Activated B cell treated with CpG ODN at 0.5 μM for 24 hours (primary cell): ENCODE data around the gene CNDP1. TPM values are rescaled to one million over a fixed set of nuclear protein-coding genes. Genes with fewer than 3 reads are reported as not detected.

ENCODE experiments used
- ATAC-seq: fragments of 200-7000 bp; cut with Tn5 transposase; one replicate; pipeline ENCODE4 v1.10.0; 2021; ENCODE audit warnings: low read depth, mild to moderate bottlenecking, moderate library complexity
- CTCF ChIA-PET: fragments of 350-600 bp; sonication (Branson Sonifier 250); formaldehyde crosslinking; loops from one replicate; lab custom pipeline; 2021; ENCODE audit warnings: antibody characterized with exemption; lab: Charles Lee
- POLR2A ChIA-PET: fragments of 350-600 bp; sonication (Branson Sonifier 250); formaldehyde crosslinking; loops from one replicate; lab custom pipeline; 2021; ENCODE audit warnings: antibody characterized with exemption; lab: Charles Lee
- DNase-seq: peaks from one replicate; pipeline ENCODE4 v3.0.0; 2022
- H3K27ac Mint-ChIP-seq: one replicate; pipeline ENCODE4 v1.8.0; 2020; ENCODE audit warnings: mixed read lengths
- H3K27me3 Mint-ChIP-seq: one replicate; pipeline ENCODE4 v1.8.0; 2021; ENCODE audit warnings: mixed read lengths
- H3K36me3 Mint-ChIP-seq: one replicate; pipeline ENCODE4 v1.8.0; 2021; ENCODE audit warnings: low read depth, mixed read lengths
- H3K4me1 Mint-ChIP-seq: one replicate; pipeline ENCODE4 v1.8.0; 2021; ENCODE audit warnings: mixed read lengths
- H3K4me3 Mint-ChIP-seq: one replicate; pipeline ENCODE4 v1.8.0; 2020; ENCODE audit warnings: mild to moderate bottlenecking, mixed read lengths
- H3K9me3 Mint-ChIP-seq: one replicate; pipeline ENCODE4 v1.8.0; 2020; ENCODE audit warnings: mixed read lengths
- CTCF ChIP-seq: fragments of 200-600 bp; IDR thresholded peaks from one replicate; pipeline ENCODE4 v1.8.0; 2022; ENCODE audit warnings: antibody characterized with exemption, mild to moderate bottlenecking
- intact Hi-C: fragments of 100-400 bp; cut with micrococcal nuclease; formaldehyde crosslinking; loops from one replicate; pipeline ENCODE4 v1.15.1; 2024
- total RNA-seq: library from RNA; stranded (reverse); gene quantifications from 2 replicates; pipeline ENCODE4 v1.2.3, GENCODE V29; 2022

The CNDP1 gene
- total RNA-seq, 1 donor from 2014 or later, result 0.33 TPM

GRCh38 chr18:74608681-74609080 is 74.4 kb downstream of the CNDP1 start:
- no peak overlapping the region for H3K27ac Mint-ChIP-seq
- H3K36me3 Mint-ChIP-seq, result peaks cover 2% of the 10 kb centered on the region
- intact Hi-C loops, result no loop called here
- no peak overlapping the region for H3K4me3 Mint-ChIP-seq
- POLR2A ChIA-PET, result interaction anchor here (0.6 kb wide), 1 partner anchor 19 kb away, joined by 4 read pairs; no protein-coding TSS in a partner anchor
- peaks cover 20% of the 10 kb centered on the region for H3K4me1 Mint-ChIP-seq
- no peaks in the 10 kb centered on the region for H3K27me3 Mint-ChIP-seq
- TF ChIP-seq CTCF, result no peak
- no peak for DNase-seq
- CTCF ChIA-PET, result no interaction called here
- ATAC-seq, result no peak
- H3K9me3 Mint-ChIP-seq, result no peaks in the 10 kb centered on the region

DNA sequence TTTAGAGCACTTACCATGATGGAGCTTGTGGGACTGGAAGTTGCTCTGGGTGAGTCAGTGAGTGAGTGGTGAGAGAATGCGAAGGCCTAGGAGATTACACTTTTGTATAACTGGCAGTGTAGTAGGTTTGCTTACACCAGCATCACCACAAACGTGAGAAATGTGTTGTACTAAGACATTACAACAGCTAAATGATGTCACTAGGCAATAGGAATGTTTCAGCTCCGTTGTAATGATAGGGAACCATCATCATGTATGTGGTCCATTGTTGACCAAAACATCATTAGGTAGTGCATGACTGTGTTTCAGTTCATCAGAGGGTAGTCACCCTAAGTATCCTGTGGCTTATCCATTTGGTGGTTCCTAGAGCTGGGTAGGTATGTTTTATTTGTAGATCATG is 75.2 kb downstream of the CNDP1 start:
- no peaks in the 10 kb centered on the region for H3K36me3 Mint-ChIP-seq
- H3K27me3 Mint-ChIP-seq, result no peaks in the 10 kb centered on the region
- ATAC-seq, result no peak
- H3K27ac Mint-ChIP-seq, result no peak overlapping the region
- DNase-seq, result no peak
- H3K4me1 Mint-ChIP-seq, result peaks cover 22% of the 10 kb centered on the region
- no peak overlapping the region for H3K4me3 Mint-ChIP-seq
- intact Hi-C loops, result no loop called here
- ChIA-PET POLR2A (interaction anchor here (0.6 kb wide), 1 partner anchor 20 kb away, joined by 4 read pairs; no protein-coding TSS in a partner anchor), CTCF (no interaction called here)
- TF ChIP-seq CTCF, result no peak
- no peaks in the 10 kb centered on the region for H3K9me3 Mint-ChIP-seq

DNA sequence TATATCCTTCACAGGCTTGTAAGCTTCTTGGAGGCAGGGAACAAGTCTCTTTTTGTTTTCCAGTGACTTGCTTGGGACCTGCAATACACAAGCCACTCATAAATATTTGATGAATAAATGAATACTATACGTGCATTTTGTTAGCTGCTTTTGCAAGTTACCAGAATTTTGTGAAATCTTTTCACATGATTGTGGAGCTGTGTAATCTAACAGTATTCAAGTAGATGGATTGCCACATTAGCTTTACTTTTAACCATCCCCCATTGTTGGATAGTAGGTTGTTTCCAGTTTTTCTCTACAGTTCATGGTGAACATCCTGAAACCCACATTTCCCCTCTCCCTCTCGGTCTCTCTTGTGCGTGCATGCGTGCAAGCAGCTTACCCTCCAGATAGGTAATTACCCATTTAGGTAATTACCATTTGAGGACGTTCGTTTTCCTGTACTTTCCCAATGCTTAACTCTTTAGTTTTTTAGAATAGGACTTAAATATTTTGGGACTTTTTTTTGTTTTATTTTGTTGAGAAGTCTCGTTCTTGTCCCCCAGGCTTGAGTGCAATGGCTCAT is 75.8 kb downstream of the CNDP1 start:
- H3K9me3 Mint-ChIP-seq, result no peaks in the 10 kb centered on the region

GRCh38 chr18:74610860-74611259 is 76.6 kb downstream of the CNDP1 start:
- Mint-ChIP-seq H3K36me3 (no peaks in the 10 kb centered on the region), H3K4me1 (peaks cover 22% of the 10 kb centered on the region), H3K4me3 (no peak overlapping the region), H3K27ac (no peak overlapping the region), H3K9me3 (no peaks in the 10 kb centered on the region), H3K27me3 (no peaks in the 10 kb centered on the region)
- ATAC-seq (no peak), DNase-seq (no peak)
- intact Hi-C loops, result no loop called here
- no peak for TF ChIP-seq CTCF
- CTCF ChIA-PET, result no interaction called here
- POLR2A ChIA-PET, result no interaction called here

More for the DNA sequence above, 75.8 kb downstream of the CNDP1 start:
- no peak overlapping the region for H3K4me3 Mint-ChIP-seq
- H3K4me1 Mint-ChIP-seq, result peaks cover 22% of the 10 kb centered on the region
- DNase-seq (no peak), ATAC-seq (no peak)
- no peak for TF ChIP-seq CTCF
- no peaks in the 10 kb centered on the region for H3K27me3 Mint-ChIP-seq
- POLR2A ChIA-PET, result no interaction called here
- CTCF ChIA-PET, result no interaction called here
- intact Hi-C loops, result no loop called here
- H3K36me3 Mint-ChIP-seq, result no peaks in the 10 kb centered on the region
- no peak overlapping the region for H3K27ac Mint-ChIP-seq

GRCh38 chr18:74611765-74612164 is 77.5 kb downstream of the CNDP1 start:
- Mint-ChIP-seq H3K9me3 (no peaks in the 10 kb centered on the region), H3K27me3 (no peaks in the 10 kb centered on the region), H3K4me1 (peaks cover 22% of the 10 kb centered on the region), H3K36me3 (no peaks in the 10 kb centered on the region), H3K4me3 (no peak overlapping the region), H3K27ac (no peak overlapping the region)
- ATAC-seq (no peak), DNase-seq (no peak)
- CTCF ChIA-PET, result no interaction called here
- no peak for TF ChIP-seq CTCF
- POLR2A ChIA-PET, result no interaction called here
- intact Hi-C loops, result no loop called here
